SH-SY5Y (cell line): ENCODE data around the gene TBRG4.

ENCODE experiments used
- GATA2 ChIP-seq: IDR thresholded peaks from 2 replicates; pipeline ENCODE4 v1.6.1; 2011; ENCODE audit warnings: mild to moderate bottlenecking, low read depth, low read length
- GATA3 ChIP-seq: IDR thresholded peaks from 2 replicates; pipeline ENCODE4 v1.6.1; 2011; ENCODE audit warnings: low read depth, mild to moderate bottlenecking, low read length, moderate library complexity

The TBRG4 gene

GRCh38 chr7:45060295-45060694 is 51.2 kb downstream of the TBRG4 start:
- TF ChIP-seq GATA3, result no peak
- TF ChIP-seq GATA2, result no peak

GRCh38 chr7:45057878-45058277 is 53.6 kb downstream of the TBRG4 start:
- TF ChIP-seq GATA2 (no peak), GATA3 (no peak)

- TF ChIP-seq GATA2 (no peak), GATA3 (no peak)
Measured at GRCh38 chr7:45055594-45056219, 55.8 kb downstream of the TBRG4 start.

- TF ChIP-seq GATA2 (no peak), GATA3 (no peak)
Measured at GRCh38 chr7:45055016-45055415, 56.5 kb downstream of the TBRG4 start.

- TF ChIP-seq GATA3 (no peak), GATA2 (no peak)
Measured at GRCh38 chr7:45054442-45054841, 57.1 kb downstream of the TBRG4 start.

GRCh38 chr7:45053941-45054340 is 57.6 kb downstream of the TBRG4 start:
- TF ChIP-seq GATA2 (no peak), GATA3 (no peak)

- TF ChIP-seq GATA2, result no peak
- no peak for TF ChIP-seq GATA3
Measured at GRCh38 chr7:45053401-45053800, 58.1 kb downstream of the TBRG4 start.

GRCh38 chr7:45052011-45052410 is 59.5 kb downstream of the TBRG4 start:
- no peak for TF ChIP-seq GATA3
- TF ChIP-seq GATA2, result no peak

- TF ChIP-seq GATA2 (no peak), GATA3 (no peak)
Measured at GRCh38 chr7:45050198-45050597, 61.3 kb downstream of the TBRG4 start.
